Caki2 (cell line): ENCODE results near the gene CD207. TPM values are rescaled to one million over a fixed set of nuclear protein-coding genes. Genes with fewer than 3 reads are reported as not detected.
"Not testable (repeated sequence)": the region's sequence is repeated elsewhere in the genome, so short reads cannot be mapped to it uniquely, and the experiment has no call there.

Experiments
- DNase-seq: peaks from one replicate; pipeline ENCODE4 v3.0.0-alpha.2; 2015; ENCODE audit warnings: low read depth
- in situ Hi-C: cut with HindIII; loops from 2 replicates; pipeline ENCODE4 v1.10.0; 2016; ENCODE audit warnings: low sequenced_read_pairs, low pct_unique_long_range_greater_than_20kb, mixed read lengths
- total RNA-seq: library from RNA; depleted of rRNA; stranded (reverse); fragments of >200 nt; shearing (Covaris generic); gene quantifications from 2 replicates; pipeline ENCODE4 v1.2.3, GENCODE V29; 2014; ENCODE audit warnings: low replicate concordance; rRNA removed

Gene CD207
- total RNA-seq, result not detected in 2 replicates

DNA sequence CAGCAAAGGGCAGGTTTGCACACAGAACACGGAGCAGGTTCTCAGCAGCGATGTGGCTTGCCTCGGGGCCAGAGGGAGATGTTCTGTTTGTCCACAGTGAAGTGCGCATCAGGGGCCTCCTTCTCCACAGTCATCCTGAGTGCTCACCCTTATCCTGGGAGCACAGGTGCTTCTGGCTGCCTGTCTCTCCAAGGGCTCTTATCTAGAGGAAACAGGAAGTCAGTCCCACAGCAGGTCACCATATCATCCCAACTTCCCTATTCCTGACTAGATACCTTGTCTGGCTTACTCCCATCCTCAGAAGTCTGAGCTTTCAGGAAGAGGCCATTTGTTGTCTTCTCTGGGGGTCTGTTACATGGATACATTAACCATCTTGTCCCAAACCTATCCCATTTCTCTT lies at the start of gene CD207:
Gene CD207, minus strand, starts transcription at position 174 of the 400 bp plus-strand sequence. Its CDS starts 40 bp downstream, at position 134.
- in situ Hi-C loops, result no loop called here
- DNase-seq, result no peak

- DNase-seq, in situ Hi-C loops: not testable (repeated sequence)
These were observed 42.9 kb upstream of the CD207 start for GRCh38 chr2:70878543-70878942.

DNA sequence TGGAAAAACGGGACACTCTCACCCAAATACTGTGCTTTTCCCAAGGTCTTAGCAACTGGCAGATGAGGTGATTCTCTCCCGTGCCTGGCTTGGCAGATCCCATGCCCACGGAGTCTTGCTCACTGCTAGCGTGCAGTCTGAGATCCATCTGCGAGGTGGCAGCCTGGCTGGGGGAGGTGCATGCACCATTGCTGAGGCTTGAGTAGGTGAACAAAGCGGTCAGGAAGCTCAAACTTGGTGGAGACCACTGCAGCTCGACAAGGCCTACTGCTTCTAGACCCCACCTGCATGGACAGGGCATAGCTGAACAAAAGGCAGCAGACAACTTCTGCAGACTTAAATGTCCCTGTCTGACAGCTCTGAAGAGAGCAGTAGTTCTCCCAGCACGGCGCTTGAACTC lies 40.5 kb upstream of the CD207 start:
- DNase-seq, in situ Hi-C loops: not testable (repeated sequence)

- in situ Hi-C loops, result no loop called here
- no peak for DNase-seq
These were observed 37.9 kb upstream of the CD207 start for GRCh38 chr2:70873541-70873940.

GRCh38 chr2:70871398-70872211 lies 36.0 kb upstream of the CD207 start:
- DNase-seq, result peak; percentile 65
- in situ Hi-C loops, result no loop called here

- DNase-seq, result no peak
- in situ Hi-C loops, result no loop called here
These were observed 35.2 kb upstream of the CD207 start for GRCh38 chr2:70870790-70871189.

- in situ Hi-C loops, result no loop called here
- DNase-seq, result no peak
These were observed 33.4 kb upstream of the CD207 start for GRCh38 chr2:70868970-70869369.

DNA sequence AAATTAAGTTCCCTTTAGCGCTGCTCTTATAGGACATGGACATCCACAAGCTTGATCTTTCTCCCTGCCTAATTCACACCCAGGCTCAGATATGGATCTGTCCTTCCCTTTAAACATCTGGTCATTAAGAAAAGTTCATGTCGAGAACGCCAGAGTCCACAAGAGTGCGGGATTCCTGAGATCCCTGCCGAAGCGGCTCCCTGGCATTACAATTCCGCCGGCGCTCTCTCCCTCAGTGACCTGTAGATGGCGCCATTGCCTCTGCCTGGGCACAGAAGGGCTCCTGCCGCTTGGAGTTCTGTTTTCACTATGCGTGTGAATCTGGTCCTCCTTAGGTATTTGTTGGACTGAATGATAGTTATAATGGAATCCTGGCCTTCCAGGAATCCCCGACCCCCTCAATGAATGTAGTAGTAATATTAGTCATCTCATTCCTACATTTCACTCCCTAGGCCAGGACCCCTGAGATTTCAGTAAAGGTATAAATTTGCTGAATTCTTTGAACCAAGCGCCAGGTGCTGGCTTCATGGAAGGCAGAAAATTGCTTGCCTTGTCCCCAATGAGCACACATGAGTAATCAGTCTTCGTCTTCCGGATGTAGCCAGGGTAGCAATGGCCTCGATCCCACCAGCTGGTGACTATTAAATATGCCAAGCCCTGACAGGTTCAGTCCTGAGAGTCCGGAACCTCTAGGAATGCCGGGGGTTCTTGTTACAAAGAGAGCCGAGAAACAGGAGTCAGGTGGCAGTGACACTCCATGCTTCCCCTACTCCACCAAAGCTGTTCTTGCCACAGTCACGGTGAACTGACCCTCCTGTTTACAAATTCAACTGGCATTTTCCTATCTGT lies 26.4 kb upstream of the CD207 start:
- DNase-seq, result peak; percentile 70
- in situ Hi-C loops, result no loop called here

DNA sequence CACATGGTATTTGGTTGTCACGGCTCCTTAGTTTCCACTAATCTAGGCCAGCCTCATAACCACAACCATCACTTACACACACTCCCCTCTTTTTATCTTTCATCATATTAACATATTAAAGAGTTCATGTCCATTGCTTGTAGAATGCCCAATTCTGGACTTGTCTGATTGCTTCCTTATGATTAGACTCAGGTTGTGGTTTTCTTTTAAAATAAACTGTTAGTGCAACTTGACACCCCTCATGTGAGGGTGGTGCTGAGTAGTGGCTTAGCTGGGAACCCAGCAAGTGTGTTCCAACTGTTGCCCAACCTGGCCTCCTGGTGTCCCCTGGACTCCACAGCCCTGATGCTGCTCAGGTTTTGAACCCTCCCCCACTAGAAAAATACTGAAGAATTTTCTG lies 20.1 kb upstream of the CD207 start:
- in situ Hi-C loops, result no loop called here
- DNase-seq, result no peak

- DNase-seq, result no peak
- in situ Hi-C loops, result no loop called here
These were observed 18.8 kb upstream of the CD207 start for GRCh38 chr2:70854411-70854810.

DNA sequence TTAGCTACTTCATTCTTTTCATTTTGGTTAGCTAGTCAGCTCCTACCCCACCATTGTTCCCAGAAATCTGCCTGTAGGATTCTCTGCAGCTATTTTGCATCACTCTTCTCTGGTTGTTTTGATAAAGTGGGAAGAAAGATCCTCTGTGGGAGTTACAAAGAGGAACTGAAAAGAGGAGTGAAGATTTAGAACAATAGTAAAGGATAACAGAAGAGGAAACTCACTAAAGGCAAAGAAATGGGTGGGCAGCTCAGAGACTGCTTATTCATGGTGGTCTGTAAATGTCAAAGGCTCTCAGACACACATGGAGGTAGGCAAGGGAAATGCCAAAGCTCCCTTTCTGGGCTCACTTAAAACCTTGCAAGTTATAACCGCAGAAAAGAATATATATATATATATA lies 17.2 kb upstream of the CD207 start:
- in situ Hi-C loops, result no loop called here
- DNase-seq, result no peak

GRCh38 chr2:70851704-70852103 lies 16.1 kb upstream of the CD207 start:
- in situ Hi-C loops, result no loop called here
- DNase-seq, result no peak

DNA sequence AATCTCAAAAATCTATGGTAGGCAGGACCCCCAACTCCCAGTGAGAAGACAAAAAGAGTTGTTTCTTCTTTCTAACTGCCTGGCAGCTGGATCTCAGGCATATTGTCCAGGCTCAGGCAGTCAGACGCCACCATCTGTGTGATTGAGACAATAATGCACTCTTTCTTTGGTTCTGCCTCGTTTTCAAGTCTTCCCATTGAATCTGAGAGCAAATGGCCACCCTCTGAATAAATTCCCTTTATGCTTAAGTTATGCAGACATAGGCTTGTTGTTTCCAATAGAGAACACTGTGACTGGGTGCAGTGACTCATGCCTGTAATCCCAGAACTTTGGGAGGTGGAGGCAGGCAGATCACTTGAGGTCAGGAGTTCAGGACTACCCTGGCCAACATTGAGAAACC lies 15.3 kb upstream of the CD207 start:
- DNase-seq, result no peak
- in situ Hi-C loops, result no loop called here

DNA sequence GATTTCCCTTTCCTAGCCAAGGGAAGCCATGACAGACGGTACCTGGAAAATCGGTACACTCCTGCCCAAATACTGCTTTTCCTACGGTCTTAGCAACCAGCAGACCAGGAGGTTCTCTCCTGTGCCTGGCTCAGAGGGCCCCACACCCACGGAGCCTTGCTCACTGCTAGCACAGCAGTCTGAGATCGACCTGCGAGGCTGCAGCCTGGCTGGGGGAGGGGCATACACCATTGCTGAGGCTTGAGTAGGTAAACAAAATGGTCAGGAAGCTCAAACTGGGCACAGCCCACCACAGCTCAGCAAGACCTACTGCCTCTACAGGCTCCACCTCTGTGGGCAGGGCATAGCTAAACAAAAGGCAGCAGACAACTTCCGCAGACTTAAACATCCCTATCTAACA lies 6.8 kb upstream of the CD207 start:
- DNase-seq, result no peak
- in situ Hi-C loops, result no loop called here

- in situ Hi-C loops, result no loop called here
- DNase-seq, result no peak
These were observed 2.6 kb upstream of the CD207 start for GRCh38 chr2:70837980-70838925.

DNA sequence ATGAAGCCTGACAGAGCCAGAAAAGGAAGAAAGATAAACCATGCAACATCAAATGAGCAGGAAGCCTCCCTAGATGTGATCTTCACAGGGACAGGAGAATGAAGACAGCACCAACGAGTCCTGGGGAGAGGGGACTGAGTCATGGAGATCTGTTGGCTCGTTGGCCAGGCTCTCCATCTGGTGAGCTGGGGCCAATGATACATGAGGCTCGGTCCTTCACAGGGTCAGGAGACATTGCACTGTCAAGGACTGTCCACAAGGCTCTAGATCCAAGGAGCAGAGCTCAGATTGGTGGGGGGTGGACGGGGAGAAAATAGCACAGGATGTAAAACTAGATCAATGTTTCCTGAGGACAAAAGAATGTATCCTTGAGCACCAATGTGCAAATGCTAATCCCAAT lies 735 bp downstream of the CD207 start:
- in situ Hi-C loops, result no loop called here
- no peak for DNase-seq

GRCh38 chr2:70834106-70834505 lies 1.5 kb downstream of the CD207 start:
- DNase-seq, result no peak
- in situ Hi-C loops, result no loop called here

DNA sequence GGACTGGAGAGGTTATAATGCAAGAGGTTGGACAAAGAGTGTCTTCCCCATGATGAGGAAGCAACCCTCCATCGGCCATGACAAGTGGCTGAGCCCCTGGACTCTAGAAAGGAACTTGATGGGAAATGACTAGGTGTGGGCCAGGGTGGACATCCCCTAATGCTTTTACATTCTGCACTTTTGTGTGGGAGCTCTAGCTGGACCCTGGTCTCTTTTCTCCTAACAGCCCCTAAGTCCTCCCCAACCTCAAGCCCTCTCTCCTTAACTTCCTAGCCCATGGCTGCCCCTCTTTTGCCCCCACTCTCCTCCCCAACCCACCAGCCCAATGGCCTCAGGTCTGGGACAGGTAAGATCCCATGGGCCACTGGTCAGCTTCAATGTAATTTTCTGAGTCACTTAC lies 2.4 kb downstream of the CD207 start:
- no peak for DNase-seq
- in situ Hi-C loops, result no loop called here
